A673 (cell line): ENCODE measurements around the gene PRRC2B. TPM values are rescaled to one million over a fixed set of nuclear protein-coding genes. Genes with fewer than 3 reads are reported as not detected.

Experiments
- BruUV-seq: library from RNA; stranded (reverse); fragments of 400-500 nt; replicated peaks from 2 replicates; lab custom pipeline; 2021; lab: Mats Ljungman, UMichigan
- CTCF ChIA-PET: fragments of 300-600 bp; sonication (Branson Sonifier 250); formaldehyde crosslinking; loops from one replicate; lab custom pipeline; 2022; ENCODE audit warnings: antibody characterized with exemption; lab: Charles Lee
- POLR2A ChIA-PET: fragments of 300-600 bp; sonication (Branson Sonifier 250); formaldehyde crosslinking; loops from one replicate; lab custom pipeline; 2022; ENCODE audit warnings: antibody characterized with exemption; ENCODE audit not compliant: low non-redundant PET; lab: Charles Lee
- DNase-seq: peaks from one replicate; pipeline ENCODE4 v3.0.0-alpha.2; 2015; ENCODE audit warnings: low spot score
- H3K27ac ChIP-seq: fragments of 200-600 bp; sonication (generic); 2 replicates; pipeline ENCODE4 v1.5.1; 2016; ENCODE audit warnings: mixed run types, low read depth, mild to moderate bottlenecking, mixed read lengths, antibody characterized with exemption, low read length; ENCODE audit not compliant: poor library complexity, severe bottlenecking
- H3K27me3 ChIP-seq: fragments of 200-600 bp; sonication (generic); replicated peaks from 2 replicates; pipeline ENCODE4 v1.6.1; 2017; ENCODE audit warnings: mixed run types, low read depth, mild to moderate bottlenecking, mixed read lengths, antibody characterized with exemption, low read length; ENCODE audit not compliant: insufficient read depth, poor library complexity
- H3K36me3 ChIP-seq: fragments of 200-600 bp; sonication (generic); 2 replicates; pipeline ENCODE4 v1.6.1; 2016; ENCODE audit warnings: mixed run types, mild to moderate bottlenecking, mixed read lengths, antibody characterized with exemption, low read length; ENCODE audit not compliant: insufficient read depth, poor library complexity, severe bottlenecking
- H3K4me1 ChIP-seq: fragments of 200-600 bp; sonication (generic); 2 replicates; pipeline ENCODE4 v1.6.1; 2017; ENCODE audit warnings: mixed run types, mild to moderate bottlenecking, mixed read lengths, antibody characterized with exemption, low read length; ENCODE audit not compliant: insufficient read depth, poor library complexity, severe bottlenecking
- H3K4me3 ChIP-seq: fragments of 200-600 bp; sonication (generic); 2 replicates; pipeline ENCODE4 v1.5.1; 2016; ENCODE audit warnings: low read depth, mixed run types, mild to moderate bottlenecking, mixed read lengths, low read length; ENCODE audit not compliant: poor library complexity, severe bottlenecking
- H3K9me3 ChIP-seq: fragments of 200-600 bp; sonication (generic); 2 replicates; pipeline ENCODE4 v1.6.1; 2016; ENCODE audit warnings: mixed run types, low read depth, mild to moderate bottlenecking, mixed read lengths, antibody characterized with exemption, low read length; ENCODE audit not compliant: poor library complexity, severe bottlenecking
- CTCF ChIP-seq: fragments of 300-800, 200-600 bp; sonication (generic); conservative IDR thresholded peaks from 2 replicates; pipeline ENCODE4 v1.5.1; 2017; ENCODE audit warnings: low read depth, mild to moderate bottlenecking, antibody characterized with exemption, low read length, moderate library complexity, mixed read lengths
- EZH2 ChIP-seq: fragments of 200-600 bp; sonication (generic); IDR thresholded peaks from 2 replicates; pipeline ENCODE4 v1.6.1; 2017; ENCODE audit warnings: borderline replicate concordance, low read depth, mild to moderate bottlenecking, mixed read lengths, antibody characterized with exemption, low read length; ENCODE audit not compliant: poor library complexity, severe bottlenecking
- intact Hi-C: fragments of 100-400 bp; cut with micrococcal nuclease; formaldehyde crosslinking; loops from one replicate; pipeline ENCODE4 v1.10.0; 2022; ENCODE audit not compliant: unreplicated experiment
- total RNA-seq: library from RNA; stranded (reverse); gene quantifications from 2 replicates; pipeline ENCODE4 v1.2.3, GENCODE V29; 2021

Gene PRRC2B
- total RNA-seq, 1 experiment from 2014 or later: 317 TPM

GRCh38 chr9:131457746-131458145 is 63.9 kb downstream of the PRRC2B start:
- Histone ChIP-seq H3K4me1 (no peaks in the 10 kb centered on the region), H3K9me3 (no peaks in the 10 kb centered on the region), H3K27ac (no peak overlapping the region), H3K27me3 (no peaks in the 10 kb centered on the region), H3K4me3 (no peak overlapping the region), H3K36me3 (peaks cover 80% of the 10 kb centered on the region)
- TF ChIP-seq EZH2 (no peak), CTCF (no peak)
- intact Hi-C loops: no loop called here
- no peak for DNase-seq
- no TSS peak for BruUV-seq
- ChIA-PET POLR2A (no interaction called here), CTCF (no interaction called here)

GRCh38 chr9:131459056-131459455 is 65.2 kb downstream of the PRRC2B start:
- Histone ChIP-seq H3K27ac (no peak overlapping the region), H3K36me3 (peaks cover 86% of the 10 kb centered on the region), H3K4me1 (no peaks in the 10 kb centered on the region), H3K27me3 (no peaks in the 10 kb centered on the region), H3K9me3 (no peaks in the 10 kb centered on the region), H3K4me3 (no peak overlapping the region)
- POLR2A ChIA-PET: no interaction called here
- TF ChIP-seq CTCF: no peak
- TF ChIP-seq EZH2: no peak
- DNase-seq: no peak
- no TSS peak for BruUV-seq
- CTCF ChIA-PET: no interaction called here
- intact Hi-C loops: no loop called here

GRCh38 chr9:131461166-131461565 is 67.3 kb downstream of the PRRC2B start:
- BruUV-seq: no TSS peak
- no peaks in the 10 kb centered on the region for H3K27me3 ChIP-seq
- H3K36me3 ChIP-seq: peaks cover 88% of the 10 kb centered on the region
- no peaks in the 10 kb centered on the region for H3K4me1 ChIP-seq
- intact Hi-C loops: no loop called here
- TF ChIP-seq EZH2: no peak
- H3K27ac ChIP-seq: no peak overlapping the region
- POLR2A ChIA-PET: no interaction called here
- no peak for DNase-seq
- H3K4me3 ChIP-seq: no peak overlapping the region
- CTCF ChIA-PET: no interaction called here
- H3K9me3 ChIP-seq: no peaks in the 10 kb centered on the region

GRCh38 chr9:131464354-131465000 is 70.6 kb downstream of the PRRC2B start:
- BruUV-seq: no TSS peak
- no peak overlapping the region for H3K4me3 ChIP-seq
- no peaks in the 10 kb centered on the region for H3K27me3 ChIP-seq
- ChIA-PET POLR2A (interaction anchor here (0.5 to 0.7 kb wide), 2 partner anchors 258 to 1577 kb away, joined by 3 to 10 read pairs; no protein-coding TSS in a partner anchor), CTCF (no interaction called here)
- DNase-seq: no peak
- no peak overlapping the region for H3K27ac ChIP-seq
- H3K36me3 ChIP-seq: peaks cover 90% of the 10 kb centered on the region
- no peaks in the 10 kb centered on the region for H3K4me1 ChIP-seq
- intact Hi-C loops: no loop called here
- no peaks in the 10 kb centered on the region for H3K9me3 ChIP-seq
- no peak for TF ChIP-seq CTCF
- TF ChIP-seq EZH2: no peak
